PC-3 (cell line): ENCODE results near the gene GIGYF2. TPM values are rescaled to one million over a fixed set of nuclear protein-coding genes. Genes with fewer than 3 reads are reported as not detected.

Experiments used
- ATAC-seq: fragments of 200-7000 bp; cut with Tn5 transposase; 2 replicates; pipeline ENCODE4 v1.9.1; 2020; ENCODE audit warnings: mild to moderate bottlenecking, moderate library complexity
- BruUV-seq: library from RNA; stranded (reverse); fragments of 400-500 nt; replicated peaks from 2 replicates; lab custom pipeline; 2021; lab: Mats Ljungman, UMichigan
- CTCF ChIA-PET: fragments of 300-600 bp; sonication (Branson Sonifier 250); formaldehyde crosslinking; loops from one replicate; lab custom pipeline; 2022; ENCODE audit warnings: antibody characterized with exemption; lab: Charles Lee
- POLR2A ChIA-PET: fragments of 300-600 bp; sonication (Branson Sonifier 250); formaldehyde crosslinking; loops from one replicate; lab custom pipeline; 2022; ENCODE audit warnings: antibody characterized with exemption; ENCODE audit not compliant: unreplicated experiment; lab: Charles Lee
- DNase-seq: peaks from one replicate; pipeline ENCODE4 v3.0.0-alpha.2; 2015
- H2AFZ ChIP-seq: fragments of 300-600 bp; sonication (generic); 2 replicates; pipeline ENCODE4 v1.6.0; 2016; ENCODE audit warnings: antibody characterized with exemption, low read length
- H3F3A ChIP-seq: fragments of 300-600 bp; sonication (generic); one replicate; pipeline ENCODE4 v1.6.0; 2017; ENCODE audit warnings: antibody characterized with exemption, low read length, control low read depth, mild to moderate bottlenecking; ENCODE audit not compliant: unreplicated experiment
- H3K27ac ChIP-seq: fragments of 300-600 bp; sonication (generic); 2 replicates; pipeline ENCODE4 v1.5.1; 2016; ENCODE audit warnings: mild to moderate bottlenecking, low read length
- H3K27me3 ChIP-seq: fragments of 300-600 bp; sonication (generic); 2 replicates; pipeline ENCODE4 v1.6.1; 2016; ENCODE audit warnings: low read length, mixed read lengths
- H3K36me3 ChIP-seq: fragments of 300-600 bp; sonication (generic); 2 replicates; pipeline ENCODE4 v1.6.1; 2016; ENCODE audit warnings: low read depth, mixed run types, low read length, mixed read lengths
- H3K4me1 ChIP-seq: fragments of 300-600 bp; sonication (generic); 2 replicates; pipeline ENCODE4 v1.5.1; 2016; ENCODE audit warnings: low read length; ENCODE audit not compliant: insufficient read depth
- H3K4me2 ChIP-seq: fragments of 300-600 bp; sonication (generic); 2 replicates; pipeline ENCODE4 v1.6.0; 2016; ENCODE audit warnings: low read length
- H3K4me3 ChIP-seq: fragments of 300-600 bp; sonication (generic); 2 replicates; pipeline ENCODE4 v1.5.1; 2016; ENCODE audit warnings: mild to moderate bottlenecking, low read length, mixed read lengths
- H3K79me2 ChIP-seq: fragments of 300-600 bp; sonication (generic); 2 replicates; pipeline ENCODE4 v1.6.1; 2017; ENCODE audit warnings: low read length, mixed read lengths
- H3K9ac ChIP-seq: fragments of 300-600 bp; sonication (generic); 2 replicates; pipeline ENCODE4 v1.6.0; 2016; ENCODE audit warnings: mild to moderate bottlenecking, low read length
- H3K9me2 ChIP-seq: fragments of 300-600 bp; sonication (generic); replicated peaks from 2 replicates; pipeline ENCODE4 v1.6.1; 2016; ENCODE audit warnings: mixed run types, low read length, mixed read lengths
- H3K9me3 ChIP-seq: fragments of 300-600 bp; sonication (generic); 2 replicates; pipeline ENCODE4 v1.6.1; 2016; ENCODE audit warnings: low read length, mixed read lengths
- H4K20me1 ChIP-seq: fragments of 300-600 bp; sonication (generic); 2 replicates; pipeline ENCODE4 v1.6.1; 2016; ENCODE audit warnings: low read length, mixed read lengths
- EZH2 ChIP-seq: fragments of 300-600 bp; sonication (generic); IDR thresholded peaks from one replicate; pipeline ENCODE4 v1.6.1; 2017; ENCODE audit warnings: antibody characterized with exemption, mild to moderate bottlenecking, low read length; ENCODE audit not compliant: unreplicated experiment
- EZH2phosphoT487 ChIP-seq: fragments of 300-600 bp; sonication (generic); IDR thresholded peaks from 2 replicates; pipeline ENCODE4 v1.6.1; 2018; ENCODE audit warnings: mild to moderate bottlenecking, antibody characterized with exemption, low read length, borderline replicate concordance
- intact Hi-C: fragments of 100-400 bp; cut with micrococcal nuclease; formaldehyde crosslinking; loops from 2 replicates; pipeline ENCODE4 v1.9.0; 2023
- total RNA-seq: library from RNA; depleted of rRNA; stranded (reverse); fragments of >200 nt; gene quantifications from 2 replicates; pipeline ENCODE4 v1.2.3, GENCODE V29; 2014
- TF ChIP-seq, protein P1 (sequence below): fragments of 300-600 bp; sonication (generic); conservative IDR thresholded peaks from 2 replicates; pipeline ENCODE4 v1.5.1; 2017; ENCODE audit warnings: antibody characterized with exemption, low read depth, mild to moderate bottlenecking, low read length

Gene GIGYF2
- total RNA-seq, 1 experiment from 2014 or later, result 41.3 TPM

DNA sequence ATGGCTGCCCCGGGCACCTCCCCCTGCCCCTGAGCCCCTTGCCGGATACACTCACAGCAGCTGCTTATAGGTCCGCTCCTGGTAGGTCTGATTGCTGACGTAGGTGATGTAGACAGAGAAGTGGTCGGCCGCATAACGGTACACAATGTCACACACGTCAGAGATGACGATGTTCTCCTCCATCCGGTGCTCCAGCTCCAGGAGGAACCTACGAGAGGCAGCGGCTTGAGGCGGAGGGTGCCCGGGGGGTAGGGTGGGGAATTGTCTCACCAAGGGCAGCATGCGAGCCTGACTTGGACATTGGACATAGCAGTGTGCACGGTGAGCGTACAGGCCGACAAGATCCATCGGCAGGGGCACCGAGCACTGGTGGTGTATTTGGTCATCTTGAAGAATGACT is 195.7 kb downstream of the GIGYF2 start:
- peaks cover 7% of the 10 kb centered on the region; the same call in 1 of the 2 replicates for H3K36me3 ChIP-seq
- no peak overlapping the region for H3K9ac ChIP-seq
- 0 out of 2 replicates have a peak, but pooled peaks cover 4% of the 10 kb centered on the region for H3K79me2 ChIP-seq
- no peaks in the 10 kb centered on the region for H4K20me1 ChIP-seq
- H3K4me3 ChIP-seq, result no peak overlapping the region
- no peaks in the 10 kb centered on the region for H3K4me1 ChIP-seq
- no TSS peak for BruUV-seq
- POLR2A ChIA-PET, result no interaction called here
- no peaks in the 10 kb centered on the region for H3K9me2 ChIP-seq
- H3F3A ChIP-seq, result no peaks in the 10 kb centered on the region
- no peak for ATAC-seq
- no peak overlapping the region for H3K27ac ChIP-seq
- no peaks in the 10 kb centered on the region for H3K9me3 ChIP-seq
- DNase-seq, result no peak
- CTCF ChIA-PET, result no interaction called here
- no peaks in the 10 kb centered on the region for H3K27me3 ChIP-seq
- no peak overlapping the region for H3K4me2 ChIP-seq
- TF ChIP-seq EZH2, result no peak
- TF ChIP-seq EZH2phosphoT487, result no peak
- TF ChIP-seq, protein P1, sequence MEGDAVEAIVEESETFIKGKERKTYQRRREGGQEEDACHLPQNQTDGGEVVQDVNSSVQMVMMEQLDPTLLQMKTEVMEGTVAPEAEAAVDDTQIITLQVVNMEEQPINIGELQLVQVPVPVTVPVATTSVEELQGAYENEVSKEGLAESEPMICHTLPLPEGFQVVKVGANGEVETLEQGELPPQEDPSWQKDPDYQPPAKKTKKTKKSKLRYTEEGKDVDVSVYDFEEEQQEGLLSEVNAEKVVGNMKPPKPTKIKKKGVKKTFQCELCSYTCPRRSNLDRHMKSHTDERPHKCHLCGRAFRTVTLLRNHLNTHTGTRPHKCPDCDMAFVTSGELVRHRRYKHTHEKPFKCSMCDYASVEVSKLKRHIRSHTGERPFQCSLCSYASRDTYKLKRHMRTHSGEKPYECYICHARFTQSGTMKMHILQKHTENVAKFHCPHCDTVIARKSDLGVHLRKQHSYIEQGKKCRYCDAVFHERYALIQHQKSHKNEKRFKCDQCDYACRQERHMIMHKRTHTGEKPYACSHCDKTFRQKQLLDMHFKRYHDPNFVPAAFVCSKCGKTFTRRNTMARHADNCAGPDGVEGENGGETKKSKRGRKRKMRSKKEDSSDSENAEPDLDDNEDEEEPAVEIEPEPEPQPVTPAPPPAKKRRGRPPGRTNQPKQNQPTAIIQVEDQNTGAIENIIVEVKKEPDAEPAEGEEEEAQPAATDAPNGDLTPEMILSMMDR, result no peak
- intact Hi-C loops, result no loop called here
- no peak overlapping the region for H2AFZ ChIP-seq

DNA sequence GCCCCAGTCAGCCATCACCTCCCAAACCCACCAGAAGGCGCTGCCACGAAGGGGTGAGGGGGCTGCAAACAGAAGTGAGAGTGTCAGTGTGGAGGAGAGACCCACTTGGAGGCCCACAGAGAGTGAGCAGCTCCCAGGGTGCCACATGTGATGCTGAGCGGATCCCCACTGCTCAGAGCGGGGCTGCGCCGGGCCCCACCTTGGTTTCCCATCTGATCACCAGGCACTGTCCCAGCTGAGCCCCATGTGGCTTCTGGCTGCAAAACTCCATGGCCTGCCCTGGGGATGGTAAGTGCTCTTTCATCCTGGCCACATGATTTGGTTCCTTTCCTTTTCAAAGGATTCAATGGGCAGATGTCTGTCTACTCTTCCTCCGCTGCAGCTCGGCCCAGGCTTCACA is 196.7 kb downstream of the GIGYF2 start:
- no peaks in the 10 kb centered on the region for H3K9me2 ChIP-seq
- H3F3A ChIP-seq, result no peaks in the 10 kb centered on the region
- no peaks in the 10 kb centered on the region for H3K27me3 ChIP-seq
- ChIA-PET POLR2A (interaction anchor here (0.6 kb wide), 1 partner anchor 259 kb away, joined by 3 read pairs; no protein-coding TSS in a partner anchor), CTCF (no interaction called here)
- H3K4me1 ChIP-seq, result no peaks in the 10 kb centered on the region
- 0 out of 2 replicates have a peak, but pooled peaks cover 4% of the 10 kb centered on the region for H3K79me2 ChIP-seq
- no peak for DNase-seq
- TF ChIP-seq, protein P1, result no peak
- TF ChIP-seq EZH2 (no peak), EZH2phosphoT487 (no peak)
- H3K4me3 ChIP-seq, result no peak overlapping the region
- H3K9ac ChIP-seq, result no peak overlapping the region
- BruUV-seq, result no TSS peak
- no peaks in the 10 kb centered on the region for H4K20me1 ChIP-seq
- ATAC-seq, result no peak
- H2AFZ ChIP-seq, result no peak overlapping the region
- intact Hi-C loops, result no loop called here
- peaks cover 12% of the 10 kb centered on the region; the same call in 1 of the 2 replicates for H3K36me3 ChIP-seq
- no peaks in the 10 kb centered on the region for H3K9me3 ChIP-seq
- no peak overlapping the region for H3K4me2 ChIP-seq
- H3K27ac ChIP-seq, result no peak overlapping the region

DNA sequence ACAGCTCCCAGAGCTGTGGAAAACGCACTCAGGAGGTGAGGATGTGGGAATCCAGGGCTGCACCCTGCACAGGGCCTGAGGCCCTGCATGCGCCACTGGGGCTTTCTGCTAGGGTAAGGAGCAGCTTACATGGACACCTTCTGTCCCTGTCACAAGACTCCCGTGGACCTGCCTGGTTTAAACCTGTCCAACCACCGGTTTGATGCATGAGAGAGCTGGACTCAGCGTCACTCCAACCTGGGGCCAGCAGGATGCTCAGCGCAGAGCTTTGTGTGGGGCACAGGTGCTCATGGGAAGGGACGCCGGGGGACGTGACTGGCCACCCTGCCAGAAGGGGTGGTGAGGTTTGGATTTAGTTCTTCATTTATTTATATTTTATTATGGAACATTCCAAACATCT is 197.1 kb downstream of the GIGYF2 start:
- TF ChIP-seq, protein P1, result no peak
- TF ChIP-seq EZH2phosphoT487, result no peak
- TF ChIP-seq EZH2, result no peak
- H3K27ac ChIP-seq, result no peak overlapping the region
- no peak overlapping the region for H3K4me2 ChIP-seq
- 0 out of 2 replicates have a peak, but pooled peaks cover 4% of the 10 kb centered on the region for H3K79me2 ChIP-seq
- no peak overlapping the region for H2AFZ ChIP-seq
- POLR2A ChIA-PET, result interaction anchor here (0.6 kb wide), 1 partner anchor 258 kb away, joined by 3 read pairs; no protein-coding TSS in a partner anchor
- CTCF ChIA-PET, result no interaction called here
- BruUV-seq, result no TSS peak
- H4K20me1 ChIP-seq, result no peaks in the 10 kb centered on the region
- H3K4me1 ChIP-seq, result no peaks in the 10 kb centered on the region
- ATAC-seq, result no peak
- H3F3A ChIP-seq, result no peaks in the 10 kb centered on the region
- peaks cover 13% of the 10 kb centered on the region; the same call in 1 of the 2 replicates for H3K36me3 ChIP-seq
- no peak overlapping the region for H3K9ac ChIP-seq
- no peak overlapping the region for H3K4me3 ChIP-seq
- no peaks in the 10 kb centered on the region for H3K9me3 ChIP-seq
- intact Hi-C loops, result no loop called here
- no peak for DNase-seq
- no peaks in the 10 kb centered on the region for H3K27me3 ChIP-seq
- H3K9me2 ChIP-seq, result no peaks in the 10 kb centered on the region
